B cell (primary cell): ENCODE data around the gene ADAR. TPM values are rescaled to one million over a fixed set of nuclear protein-coding genes. Genes with fewer than 3 reads are reported as not detected.

ENCODE experiments used
- ATAC-seq: fragments of 200-7000 bp; cut with Tn5 transposase; one replicate; pipeline ENCODE4 v1.10.0; 2021; ENCODE audit warnings: low read depth, mild to moderate bottlenecking, moderate number of reproducible peaks, moderate library complexity
- CTCF ChIA-PET: fragments of 350-600 bp; sonication (Branson Sonifier 250); formaldehyde crosslinking; loops from one replicate; lab custom pipeline; 2021; ENCODE audit warnings: antibody characterized with exemption, inconsistent platforms; lab: Charles Lee
- POLR2A ChIA-PET: fragments of 350-600 bp; sonication (Branson Sonifier 250); formaldehyde crosslinking; loops from one replicate; lab custom pipeline; 2021; ENCODE audit warnings: antibody characterized with exemption; lab: Charles Lee
- DNase-seq: peaks from one replicate; pipeline ENCODE4 v3.0.0; 2013
- H2AFZ ChIP-seq: 2 replicates; pipeline ENCODE4 v1.6.1; 2012; ENCODE audit warnings: mild to moderate bottlenecking, low read depth, low read length; ENCODE audit not compliant: insufficient read depth, poor library complexity, severe bottlenecking
- H3K27ac ChIP-seq, 2 donors: 1 replicate in 1 of 2; 2 replicates in 1 of 2; pipeline ENCODE4 v1.5.1; 2012 to 2013; ENCODE audit warnings: low read length in 2 of 2, mild to moderate bottlenecking in 2 of 2, moderate library complexity in 1 of 2
- H3K27me3 ChIP-seq, 4 experiments: fragments of 200-600 bp in 1 of 4; sonication (generic) in 1 of 4; replicated peaks in 1 of 4; 1 replicate in 2 of 4; 2 replicates in 2 of 4; pipeline versions ENCODE4 v1.6.1 to v1.7.0; 2013 to 2016; ENCODE audit warnings: low read length in 3 of 4, mild to moderate bottlenecking in 2 of 4, mixed read lengths in 1 of 4, moderate library complexity in 1 of 4; ENCODE audit not compliant: insufficient read depth in 4 of 4, control insufficient read depth in 3 of 4; ENCODE audit errors: control extremely low read depth in 1 of 4
- H3K36me3 ChIP-seq, 2 experiments: replicated peaks in 1 of 2; 1 replicate in 1 of 2; 2 replicates in 1 of 2; pipeline versions ENCODE4 v1.6.1 to v1.7.1; 2013; ENCODE audit warnings: low read length in 1 of 2; ENCODE audit not compliant: insufficient read depth in 2 of 2, control insufficient read depth in 1 of 2; ENCODE audit errors: control extremely low read depth in 1 of 2, extremely low read depth in 1 of 2
- H3K4me1 ChIP-seq, 2 donors: fragments of 200-600 bp in 1 of 2; sonication (generic) in 1 of 2; 1 replicate in 1 of 2; 2 replicates in 1 of 2; pipeline versions ENCODE4 v1.5.1 to v1.6.1; 2013 to 2017; ENCODE audit warnings: low read length in 2 of 2; ENCODE audit not compliant: control insufficient read depth in 2 of 2, insufficient read depth in 2 of 2
- H3K4me2 ChIP-seq: replicated peaks from 2 replicates; pipeline ENCODE3; 2012; ENCODE audit warnings: mild to moderate bottlenecking, low read depth, low read length; ENCODE audit not compliant: poor library complexity, severe bottlenecking
- H3K4me3 ChIP-seq, 5 experiments: fragments of 200-600 bp in 1 of 5; sonication (generic) in 1 of 5; 1 replicate in 3 of 5; 2 replicates in 2 of 5; pipeline versions ENCODE4 v1.5.1 to v1.7.0; 2011 to 2016; ENCODE audit warnings: low read length in 4 of 5, mild to moderate bottlenecking in 4 of 5, low read depth in 2 of 5, control low read depth in 1 of 5, moderate library complexity in 1 of 5; ENCODE audit not compliant: insufficient read depth in 1 of 5; ENCODE audit errors: control extremely low read depth in 1 of 5, extremely low read depth in 1 of 5
- H3K79me2 ChIP-seq: fragments of 200-600 bp; sonication (generic); one replicate; pipeline ENCODE4 v1.6.0; 2016; ENCODE audit warnings: low read length; ENCODE audit not compliant: control insufficient read depth, insufficient read depth
- H3K9ac ChIP-seq: fragments of 200-600 bp; sonication (generic); 2 replicates; pipeline ENCODE4 v1.6.1; 2017; ENCODE audit warnings: mild to moderate bottlenecking, low read length, moderate library complexity
- H3K9me3 ChIP-seq, 3 donors: one replicate each; pipeline versions ENCODE4 v1.6.1 to v1.7.1; 2013; ENCODE audit warnings: low read length in 2 of 3; ENCODE audit not compliant: control insufficient read depth in 2 of 3, insufficient read depth in 1 of 3; ENCODE audit errors: control extremely low read depth in 1 of 3
- H4K20me1 ChIP-seq: 2 replicates; pipeline ENCODE4 v1.6.0; 2012; ENCODE audit warnings: mild to moderate bottlenecking, low read length; ENCODE audit not compliant: insufficient read depth, control insufficient read depth, poor library complexity, severe bottlenecking
- H3K27ac Mint-ChIP-seq: one replicate; pipeline ENCODE4 v1.8.0; 2021; ENCODE audit warnings: mixed read lengths
- H3K27me3 Mint-ChIP-seq: one replicate; pipeline ENCODE4 v1.8.0; 2021; ENCODE audit warnings: mixed read lengths
- H3K4me1 Mint-ChIP-seq: one replicate; pipeline ENCODE4 v1.8.0; 2021; ENCODE audit warnings: mixed read lengths
- H3K4me3 Mint-ChIP-seq: one replicate; pipeline ENCODE4 v1.8.0; 2021; ENCODE audit warnings: mixed read lengths
- H3K9me3 Mint-ChIP-seq: one replicate; pipeline ENCODE4 v1.8.0; 2022; ENCODE audit warnings: mixed read lengths; ENCODE audit not compliant: insufficient read depth
- EZH2 ChIP-seq: IDR thresholded peaks from 2 replicates; pipeline ENCODE4 v1.6.1; 2012; ENCODE audit warnings: borderline replicate concordance, low read depth, mild to moderate bottlenecking, moderate library complexity, low read length; ENCODE audit not compliant: insufficient read depth, poor library complexity, severe bottlenecking
- WGBS: methylation state at CpG from one replicate; pipeline ENCODE4 v1.1.5; 2013; ENCODE audit warnings: missing lambda C conversion rate; ENCODE audit not compliant: insufficient coverage; 5-methylcytosine and 5-hydroxymethylcytosine counted together
- intact Hi-C: fragments of 100-400 bp; cut with micrococcal nuclease; formaldehyde crosslinking; loops from one replicate; pipeline ENCODE4 v1.10.0; 2022
- polyA plus RNA-seq: library from polyadenylated mRNA; depleted of rRNA; stranded (reverse); fragments of >200 nt; gene quantifications from 2 replicates; pipeline ENCODE4 v1.2.3, GENCODE V29; 2012
- total RNA-seq, 2 donors: library from RNA; stranded (reverse); fragments of 120-200 nt in 1 of 2; gene quantifications; 1 replicate in 1 of 2; 2 replicates in 1 of 2; pipeline versions ENCODE4 v1.2.3 to v1.2.4, GENCODE V29; 2013 to 2022
- TF ChIP-seq, protein P1 (sequence below): fragments of 200-600 bp; IDR thresholded peaks from one replicate; pipeline ENCODE4 v1.8.0; 2022; ENCODE audit warnings: antibody characterized with exemption, mild to moderate bottlenecking

ADAR gene
- total and polyA plus RNA-seq, 2 donors (not counting 1 experiment from before 2014, with no cell fraction given), result 64.9 to 241 TPM

- Histone ChIP-seq H3K4me1 (no peaks in the 10 kb centered on the region), H4K20me1 (no peaks in the 10 kb centered on the region), H3K9ac (no peak overlapping the region), H3K4me2 (no peak overlapping the region), H3K79me2 (no peaks in the 10 kb centered on the region), H3K27ac (no peak overlapping the region), H3K9me3 (peaks cover 0 to 4% (median 0%) of the 10 kb centered on the region in 3 donors), H3K27me3 (peaks cover 0 to 8% (median 0%) of the 10 kb centered on the region in 4 experiments), H3K4me3 (no peak overlapping the region), H2AFZ (no peak overlapping the region), H3K36me3 (peaks cover 0 to 27% of the 10 kb centered on the region in 2 experiments)
- no peak for TF ChIP-seq EZH2
- TF ChIP-seq, protein P1, sequence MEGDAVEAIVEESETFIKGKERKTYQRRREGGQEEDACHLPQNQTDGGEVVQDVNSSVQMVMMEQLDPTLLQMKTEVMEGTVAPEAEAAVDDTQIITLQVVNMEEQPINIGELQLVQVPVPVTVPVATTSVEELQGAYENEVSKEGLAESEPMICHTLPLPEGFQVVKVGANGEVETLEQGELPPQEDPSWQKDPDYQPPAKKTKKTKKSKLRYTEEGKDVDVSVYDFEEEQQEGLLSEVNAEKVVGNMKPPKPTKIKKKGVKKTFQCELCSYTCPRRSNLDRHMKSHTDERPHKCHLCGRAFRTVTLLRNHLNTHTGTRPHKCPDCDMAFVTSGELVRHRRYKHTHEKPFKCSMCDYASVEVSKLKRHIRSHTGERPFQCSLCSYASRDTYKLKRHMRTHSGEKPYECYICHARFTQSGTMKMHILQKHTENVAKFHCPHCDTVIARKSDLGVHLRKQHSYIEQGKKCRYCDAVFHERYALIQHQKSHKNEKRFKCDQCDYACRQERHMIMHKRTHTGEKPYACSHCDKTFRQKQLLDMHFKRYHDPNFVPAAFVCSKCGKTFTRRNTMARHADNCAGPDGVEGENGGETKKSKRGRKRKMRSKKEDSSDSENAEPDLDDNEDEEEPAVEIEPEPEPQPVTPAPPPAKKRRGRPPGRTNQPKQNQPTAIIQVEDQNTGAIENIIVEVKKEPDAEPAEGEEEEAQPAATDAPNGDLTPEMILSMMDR, result no peak
- intact Hi-C loops, result no loop called here
- ATAC-seq (no peak), DNase-seq (no peak)
- Mint-ChIP-seq H3K9me3 (no peaks in the 10 kb centered on the region), H3K4me3 (no peak overlapping the region), H3K4me1 (no peaks in the 10 kb centered on the region), H3K27ac (no peak overlapping the region), H3K27me3 (peaks cover 10% of the 10 kb centered on the region)
- POLR2A ChIA-PET, result interaction anchor here (0.5 kb wide), 1 partner anchor 32 kb away, joined by 3 read pairs; the partner anchor contains the start of gene ADAR
- 94% methylated on average over 5 of the region's 8 CpGs for WGBS
- CTCF ChIA-PET, result no interaction called here
These were observed 31.9 kb downstream of the ADAR start for GRCh38 chr1:154575951-154576566.

GRCh38 chr1:154575147-154575927 lies 32.6 kb downstream of the ADAR start:
- Histone ChIP-seq H3K36me3 (peaks cover 0 to 21% of the 10 kb centered on the region in 2 experiments), H3K4me1 (no peaks in the 10 kb centered on the region), H3K9ac (no peak overlapping the region), H2AFZ (no peak overlapping the region), H4K20me1 (no peaks in the 10 kb centered on the region), H3K4me2 (no peak overlapping the region), H3K9me3 (peaks cover 0 to 4% (median 0%) of the 10 kb centered on the region in 3 donors), H3K27me3 (peaks cover 0 to 8% (median 0%) of the 10 kb centered on the region in 4 experiments), H3K27ac (no peak overlapping the region), H3K4me3 (no peak overlapping the region), H3K79me2 (no peaks in the 10 kb centered on the region)
- CTCF ChIA-PET, result no interaction called here
- Mint-ChIP-seq H3K27ac (no peak overlapping the region), H3K4me1 (no peaks in the 10 kb centered on the region), H3K4me3 (no peak overlapping the region), H3K27me3 (peaks cover 12% of the 10 kb centered on the region), H3K9me3 (no peaks in the 10 kb centered on the region)
- ATAC-seq (no peak), DNase-seq (no peak)
- intact Hi-C loops, result no loop called here
- TF ChIP-seq EZH2, result no peak
- POLR2A ChIA-PET, result interaction anchor here (0.5 kb wide), 1 partner anchor 33 kb away, joined by 3 read pairs; the partner anchor contains the start of gene ADAR
- WGBS, result 98% methylated on average over 9 of the region's 10 CpGs
